Measurements from ENCODE around the gene MMAB.

- TF ChIP-seq CTCF (IDR thresholded peaks at IDR 0.05; ENCODE audit: poor library complexity) = no peak
- TF ChIP-seq EZH2phosphoT487 (IDR thresholded peaks at IDR 0.05; ENCODE audit: low read depth, severe bottlenecking, unreplicated experiment) = no peak
- TF ChIP-seq EZH2 (IDR thresholded peaks at IDR 0.05; ENCODE audit: borderline replicate concordance) = no peak
Observed at GRCh38 chr12:109596418-109597244, 23.3 kb upstream of the MMAB start.

Measured in hepatocyte (in vitro differentiated cells).